ENCODE data around the gene KLHDC3.

DNA sequence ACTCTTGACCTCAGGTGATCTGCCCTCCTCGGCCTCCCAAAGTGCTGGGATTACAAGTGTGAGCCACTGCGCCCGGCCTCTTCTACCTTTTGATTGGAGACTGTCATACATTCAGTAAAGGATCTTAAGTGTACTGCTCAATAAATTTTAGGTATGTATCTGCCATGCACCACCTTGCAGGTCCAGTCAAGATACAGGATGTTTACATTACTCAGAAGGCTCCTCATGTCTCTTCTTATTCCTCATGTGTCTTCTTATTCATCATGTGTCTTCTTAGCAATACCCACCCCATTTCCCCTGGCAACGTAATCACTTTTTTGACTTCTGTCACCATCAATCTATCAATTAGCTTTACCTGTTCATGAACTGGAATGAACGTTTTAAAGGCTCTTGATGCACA is 8.2 kb upstream of the KLHDC3 start:
- TF ChIP-seq, protein P1, sequence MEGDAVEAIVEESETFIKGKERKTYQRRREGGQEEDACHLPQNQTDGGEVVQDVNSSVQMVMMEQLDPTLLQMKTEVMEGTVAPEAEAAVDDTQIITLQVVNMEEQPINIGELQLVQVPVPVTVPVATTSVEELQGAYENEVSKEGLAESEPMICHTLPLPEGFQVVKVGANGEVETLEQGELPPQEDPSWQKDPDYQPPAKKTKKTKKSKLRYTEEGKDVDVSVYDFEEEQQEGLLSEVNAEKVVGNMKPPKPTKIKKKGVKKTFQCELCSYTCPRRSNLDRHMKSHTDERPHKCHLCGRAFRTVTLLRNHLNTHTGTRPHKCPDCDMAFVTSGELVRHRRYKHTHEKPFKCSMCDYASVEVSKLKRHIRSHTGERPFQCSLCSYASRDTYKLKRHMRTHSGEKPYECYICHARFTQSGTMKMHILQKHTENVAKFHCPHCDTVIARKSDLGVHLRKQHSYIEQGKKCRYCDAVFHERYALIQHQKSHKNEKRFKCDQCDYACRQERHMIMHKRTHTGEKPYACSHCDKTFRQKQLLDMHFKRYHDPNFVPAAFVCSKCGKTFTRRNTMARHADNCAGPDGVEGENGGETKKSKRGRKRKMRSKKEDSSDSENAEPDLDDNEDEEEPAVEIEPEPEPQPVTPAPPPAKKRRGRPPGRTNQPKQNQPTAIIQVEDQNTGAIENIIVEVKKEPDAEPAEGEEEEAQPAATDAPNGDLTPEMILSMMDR (IDR thresholded peaks at IDR 0.05; ENCODE audit: borderline replicate concordance, extremely low read depth, low read length, poor library complexity, severe bottlenecking) = no peak
- no peak for TF ChIP-seq EZH2 (IDR thresholded peaks at IDR 0.05; ENCODE audit: borderline replicate concordance, low read depth, low read length, severe bottlenecking)

Data from DND-41 (cell line).